HG03097 (cell line): ENCODE measurements around the gene CHORDC1.
"Not testable (repeated sequence)": the region's sequence is repeated elsewhere in the genome, so short reads cannot be mapped to it uniquely, and the experiment has no call there.

ENCODE experiments used
- ATAC-seq: cut with Tn5 transposase; IDR thresholded peaks from one replicate; pipeline ENCODE4 v1.9.1; 2021; ENCODE audit not compliant: unreplicated experiment, low FRiP score

Gene CHORDC1

GRCh38 chr11:90222459-90223247 is at the start of gene CHORDC1:
Gene CHORDC1, minus strand, starts transcription at chr11:90223049. Its CDS starts 95 bp downstream, at chr11:90222954.
- peak; percentile 98 for ATAC-seq

GRCh38 chr11:90257158-90257525 is 34.3 kb upstream of the CHORDC1 start:
- ATAC-seq = no peak

GRCh38 chr11:90256404-90257157 is 33.7 kb upstream of the CHORDC1 start:
- ATAC-seq = no peak

GRCh38 chr11:90254065-90254464 is 31.2 kb upstream of the CHORDC1 start:
- no peak for ATAC-seq

GRCh38 chr11:90252053-90252452 is 29.2 kb upstream of the CHORDC1 start:
- ATAC-seq = no peak

- ATAC-seq = no peak
Measured at GRCh38 chr11:90251599-90251998, 28.8 kb upstream of the CHORDC1 start.

GRCh38 chr11:90250970-90251369 is 28.1 kb upstream of the CHORDC1 start:
- no peak for ATAC-seq

- no peak for ATAC-seq
Measured at GRCh38 chr11:90246468-90246867, 23.6 kb upstream of the CHORDC1 start.

GRCh38 chr11:90243534-90243933 is 20.7 kb upstream of the CHORDC1 start:
- ATAC-seq = no peak

- ATAC-seq = no peak
Measured at GRCh38 chr11:90242894-90243416, 20.1 kb upstream of the CHORDC1 start.

- ATAC-seq = no peak
Measured at GRCh38 chr11:90241414-90241813, 18.6 kb upstream of the CHORDC1 start.

GRCh38 chr11:90239967-90240636 is 17.3 kb upstream of the CHORDC1 start:
- ATAC-seq = not testable (repeated sequence)

GRCh38 chr11:90237004-90237403 is 14.2 kb upstream of the CHORDC1 start:
- ATAC-seq = no peak

- no peak for ATAC-seq
Measured at GRCh38 chr11:90235526-90235925, 12.7 kb upstream of the CHORDC1 start.

- ATAC-seq = no peak
Measured at GRCh38 chr11:90234977-90235376, 12.1 kb upstream of the CHORDC1 start.

GRCh38 chr11:90229791-90230190 is 6.9 kb upstream of the CHORDC1 start:
- no peak for ATAC-seq

GRCh38 chr11:90228056-90228455 is 5.2 kb upstream of the CHORDC1 start:
- no peak for ATAC-seq

GRCh38 chr11:90223248-90223585 is 368 bp upstream of the CHORDC1 start:
- no peak for ATAC-seq

- no peak for ATAC-seq
Measured at GRCh38 chr11:90221803-90222458, 918 bp downstream of the CHORDC1 start.

GRCh38 chr11:90220391-90220790 is 2.5 kb downstream of the CHORDC1 start:
- ATAC-seq = no peak

GRCh38 chr11:90219438-90219837 is 3.4 kb downstream of the CHORDC1 start:
- no peak for ATAC-seq
